Heart left ventricle (tissue), 13 donors: Measurements from ENCODE around the gene ADGRF3.

ENCODE experiments used
- POLR2A ChIP-seq, 2 donors: fragments of 450-650 bp; IDR thresholded peaks; one replicate each; pipeline ENCODE4 v1.6.1; 2017; ENCODE audit warnings: antibody characterized with exemption in 2 of 2, mild to moderate bottlenecking in 2 of 2, moderate library complexity in 2 of 2
- TF ChIP-seq, protein P1 (sequence below), 12 donors: fragments of 200-600 bp; sonication (generic) in 4 of 12; IDR thresholded peaks; one replicate each; pipeline versions ENCODE4 v1.5.0 to v1.8.0; 2018 to 2022; ENCODE audit warnings: antibody characterized with exemption in 12 of 12, mild to moderate bottlenecking in 5 of 12
- donor health status: ischemic (EF 13 %, LVEDD 7.1; RV severe dilation, severe dysfunction).
- donor health status: DM: no; HTN: yes; CAD: no.
- donor health status: DM: no; HTN: no; CAD: no.
- donor health status: ischemic (EF 25% LVEDD 6.9; RV normal size, moderate dysfunction).
- donor health status: ischemic (EF 25% LVEDD 5.7; RV mildly dilated, moderate dysfunction).
- donor health status: ischemic (EF 35%, LVEDD 5.7; RV mildly dilated, moderate dysfunction).
- donor health status: nonischemic (EF 11% LVEDD 7.7; RV severe dilation, severe dysfunction).
- donor health status: DM: yes; HTN: yes; CAD: no.
- donor health status: PGD.
- donor health status: ischemic (EF 29% LVEDD 5.4; RV normal size, mild dysfunction).
- donor health status: nonischemic (EF 23%, LVEDD 6.1; RV moderate dilation, normal function).

DNA sequence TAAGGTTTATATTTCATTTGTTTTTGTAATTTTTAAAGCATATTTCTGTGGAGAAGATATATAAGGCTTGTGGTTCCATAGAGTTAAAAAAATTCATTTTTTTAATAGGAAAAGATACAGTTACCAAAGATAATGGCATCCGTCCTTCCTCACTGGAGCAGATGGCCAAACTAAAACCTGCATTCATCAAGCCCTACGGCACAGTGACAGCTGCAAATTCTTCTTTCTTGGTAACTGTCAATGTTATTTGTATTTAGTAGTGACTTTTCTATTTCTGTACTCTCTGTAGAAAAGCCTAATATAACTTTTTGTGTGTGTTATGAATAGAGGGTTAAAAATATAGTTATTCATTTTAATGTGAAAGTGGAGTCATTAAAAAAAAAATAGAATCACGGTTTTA lies 66.7 kb downstream of the ADGRF3 start:
- TF ChIP-seq, protein P1, sequence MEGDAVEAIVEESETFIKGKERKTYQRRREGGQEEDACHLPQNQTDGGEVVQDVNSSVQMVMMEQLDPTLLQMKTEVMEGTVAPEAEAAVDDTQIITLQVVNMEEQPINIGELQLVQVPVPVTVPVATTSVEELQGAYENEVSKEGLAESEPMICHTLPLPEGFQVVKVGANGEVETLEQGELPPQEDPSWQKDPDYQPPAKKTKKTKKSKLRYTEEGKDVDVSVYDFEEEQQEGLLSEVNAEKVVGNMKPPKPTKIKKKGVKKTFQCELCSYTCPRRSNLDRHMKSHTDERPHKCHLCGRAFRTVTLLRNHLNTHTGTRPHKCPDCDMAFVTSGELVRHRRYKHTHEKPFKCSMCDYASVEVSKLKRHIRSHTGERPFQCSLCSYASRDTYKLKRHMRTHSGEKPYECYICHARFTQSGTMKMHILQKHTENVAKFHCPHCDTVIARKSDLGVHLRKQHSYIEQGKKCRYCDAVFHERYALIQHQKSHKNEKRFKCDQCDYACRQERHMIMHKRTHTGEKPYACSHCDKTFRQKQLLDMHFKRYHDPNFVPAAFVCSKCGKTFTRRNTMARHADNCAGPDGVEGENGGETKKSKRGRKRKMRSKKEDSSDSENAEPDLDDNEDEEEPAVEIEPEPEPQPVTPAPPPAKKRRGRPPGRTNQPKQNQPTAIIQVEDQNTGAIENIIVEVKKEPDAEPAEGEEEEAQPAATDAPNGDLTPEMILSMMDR (IDR thresholded peaks at IDR 0.05) = no peak
- no peak for TF ChIP-seq POLR2A (IDR thresholded peaks at IDR 0.05)
